Measurements from ENCODE around the gene ENDOD1. TPM values are rescaled to one million over a fixed set of nuclear protein-coding genes. Genes with fewer than 3 reads are reported as not detected.

The ENDOD1 gene
- total and polyA plus RNA-seq, 2 experiments from 2014 or later: 0.76 to 4.0 TPM

DNA sequence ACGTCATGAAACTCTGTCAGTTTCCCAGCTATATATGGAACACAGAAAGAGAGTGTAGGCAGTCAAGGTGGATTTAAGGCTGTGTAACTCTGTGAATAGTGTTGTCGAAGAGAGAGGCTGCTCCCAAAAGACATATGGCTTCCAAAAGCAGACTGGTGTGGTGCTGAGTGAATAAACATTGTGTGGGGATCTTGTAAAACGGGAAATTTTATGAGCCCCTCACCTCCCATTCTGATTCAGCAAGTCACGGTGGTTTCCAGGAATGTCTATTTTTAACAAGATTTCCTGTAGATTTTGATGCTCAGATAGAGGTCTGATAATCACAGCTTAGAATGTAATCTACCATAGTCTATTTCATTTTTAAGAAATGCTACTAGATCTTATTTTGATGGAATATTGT, 73.5 kb downstream of the ENDOD1 start:
- H3K4me2 ChIP-seq: no peak overlapping the region
- Mint-ChIP-seq H3K36me3 (ENCODE audit: low read depth) (peaks cover 4% of the 10 kb centered on the region), H3K4me3 (no peak overlapping the region)

More for the DNA sequence above, 73.5 kb downstream of the ENDOD1 start:
- DNase-seq (ENCODE audit: low spot score) (no peak), ATAC-seq (no peak)
- Mint-ChIP-seq H3K9me3 (peaks cover 7% of the 10 kb centered on the region), H3K27me3 (ENCODE audit: insufficient read depth, low read depth, poor library complexity) (peaks cover 3% of the 10 kb centered on the region), H3K27ac (no peak overlapping the region), H3K4me1 (peaks cover 16% of the 10 kb centered on the region)
- Histone ChIP-seq H3K9me2 (ENCODE audit: insufficient read depth) (no peaks in the 10 kb centered on the region), H2AFZ (no peak overlapping the region), H3K79me2 (replicated peaks; ENCODE audit: insufficient read depth) (no peaks in the 10 kb centered on the region), H3K36me3 (ENCODE audit: insufficient read depth) (no peaks in the 10 kb centered on the region), H3K4me3 (no peak overlapping the region), H3K4me1 (ENCODE audit: insufficient read depth) (peaks cover 8% of the 10 kb centered on the region; the same call in 1 of the 2 replicates), H3K27ac (ENCODE audit: low read depth) (no peak overlapping the region), H3K27me3 (ENCODE audit: insufficient read depth) (no peaks in the 10 kb centered on the region), H3F3A (replicated peaks; ENCODE audit: low read depth) (no peaks in the 10 kb centered on the region), H4K20me1 (replicated peaks; ENCODE audit: insufficient read depth) (no peaks in the 10 kb centered on the region)
- no peak for TF ChIP-seq EZH2 (IDR thresholded peaks at IDR 0.05; ENCODE audit: low read depth, unreplicated experiment)
- TF ChIP-seq EZH2phosphoT487 (IDR thresholded peaks at IDR 0.05; ENCODE audit: unreplicated experiment): no peak
- TF ChIP-seq ZNF462 (CRISPR knock-in tag; IDR thresholded peaks at IDR 0.05): no peak
- TF ChIP-seq POLR2AphosphoS5 (IDR thresholded peaks at IDR 0.05; ENCODE audit: low read depth): no peak
- TF ChIP-seq ZNF331 (CRISPR knock-in tag; IDR thresholded peaks at IDR 0.05; ENCODE audit: low read depth): no peak
- TF ChIP-seq, protein P1, sequence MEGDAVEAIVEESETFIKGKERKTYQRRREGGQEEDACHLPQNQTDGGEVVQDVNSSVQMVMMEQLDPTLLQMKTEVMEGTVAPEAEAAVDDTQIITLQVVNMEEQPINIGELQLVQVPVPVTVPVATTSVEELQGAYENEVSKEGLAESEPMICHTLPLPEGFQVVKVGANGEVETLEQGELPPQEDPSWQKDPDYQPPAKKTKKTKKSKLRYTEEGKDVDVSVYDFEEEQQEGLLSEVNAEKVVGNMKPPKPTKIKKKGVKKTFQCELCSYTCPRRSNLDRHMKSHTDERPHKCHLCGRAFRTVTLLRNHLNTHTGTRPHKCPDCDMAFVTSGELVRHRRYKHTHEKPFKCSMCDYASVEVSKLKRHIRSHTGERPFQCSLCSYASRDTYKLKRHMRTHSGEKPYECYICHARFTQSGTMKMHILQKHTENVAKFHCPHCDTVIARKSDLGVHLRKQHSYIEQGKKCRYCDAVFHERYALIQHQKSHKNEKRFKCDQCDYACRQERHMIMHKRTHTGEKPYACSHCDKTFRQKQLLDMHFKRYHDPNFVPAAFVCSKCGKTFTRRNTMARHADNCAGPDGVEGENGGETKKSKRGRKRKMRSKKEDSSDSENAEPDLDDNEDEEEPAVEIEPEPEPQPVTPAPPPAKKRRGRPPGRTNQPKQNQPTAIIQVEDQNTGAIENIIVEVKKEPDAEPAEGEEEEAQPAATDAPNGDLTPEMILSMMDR (conservative IDR thresholded peaks at IDR 0.05; ENCODE audit: low read depth in 2 of 2): no peak
- no peak for TF ChIP-seq CREB1 (CRISPR knock-in tag; IDR thresholded peaks at IDR 0.05; ENCODE audit: low read depth)
- TF ChIP-seq NANOG (IDR thresholded peaks at IDR 0.05; ENCODE audit: borderline replicate concordance): no peak
- TF ChIP-seq, protein P2, sequence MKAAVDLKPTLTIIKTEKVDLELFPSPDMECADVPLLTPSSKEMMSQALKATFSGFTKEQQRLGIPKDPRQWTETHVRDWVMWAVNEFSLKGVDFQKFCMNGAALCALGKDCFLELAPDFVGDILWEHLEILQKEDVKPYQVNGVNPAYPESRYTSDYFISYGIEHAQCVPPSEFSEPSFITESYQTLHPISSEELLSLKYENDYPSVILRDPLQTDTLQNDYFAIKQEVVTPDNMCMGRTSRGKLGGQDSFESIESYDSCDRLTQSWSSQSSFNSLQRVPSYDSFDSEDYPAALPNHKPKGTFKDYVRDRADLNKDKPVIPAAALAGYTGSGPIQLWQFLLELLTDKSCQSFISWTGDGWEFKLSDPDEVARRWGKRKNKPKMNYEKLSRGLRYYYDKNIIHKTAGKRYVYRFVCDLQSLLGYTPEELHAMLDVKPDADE (IDR thresholded peaks at IDR 0.05): no peak
- no peak for TF ChIP-seq REST (IDR thresholded peaks at IDR 0.05; ENCODE audit: unreplicated experiment)
- TF ChIP-seq ZNF114 (CRISPR knock-in tag; IDR thresholded peaks at IDR 0.05): no peak
- TF ChIP-seq JUNB (IDR thresholded peaks at IDR 0.05; ENCODE audit: unreplicated experiment): no peak
- no peak for TF ChIP-seq STAT1 (IDR thresholded peaks at IDR 0.05; ENCODE audit: unreplicated experiment)
